ENCODE results near the gene CGRRF1. TPM values are rescaled to one million over a fixed set of nuclear protein-coding genes. Genes with fewer than 3 reads are reported as not detected.

The CGRRF1 gene, protein sequence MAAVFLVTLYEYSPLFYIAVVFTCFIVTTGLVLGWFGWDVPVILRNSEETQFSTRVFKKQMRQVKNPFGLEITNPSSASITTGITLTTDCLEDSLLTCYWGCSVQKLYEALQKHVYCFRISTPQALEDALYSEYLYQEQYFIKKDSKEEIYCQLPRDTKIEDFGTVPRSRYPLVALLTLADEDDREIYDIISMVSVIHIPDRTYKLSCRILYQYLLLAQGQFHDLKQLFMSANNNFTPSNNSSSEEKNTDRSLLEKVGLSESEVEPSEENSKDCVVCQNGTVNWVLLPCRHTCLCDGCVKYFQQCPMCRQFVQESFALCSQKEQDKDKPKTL
- 24.0 TPM for polyA plus RNA-seq

DNA sequence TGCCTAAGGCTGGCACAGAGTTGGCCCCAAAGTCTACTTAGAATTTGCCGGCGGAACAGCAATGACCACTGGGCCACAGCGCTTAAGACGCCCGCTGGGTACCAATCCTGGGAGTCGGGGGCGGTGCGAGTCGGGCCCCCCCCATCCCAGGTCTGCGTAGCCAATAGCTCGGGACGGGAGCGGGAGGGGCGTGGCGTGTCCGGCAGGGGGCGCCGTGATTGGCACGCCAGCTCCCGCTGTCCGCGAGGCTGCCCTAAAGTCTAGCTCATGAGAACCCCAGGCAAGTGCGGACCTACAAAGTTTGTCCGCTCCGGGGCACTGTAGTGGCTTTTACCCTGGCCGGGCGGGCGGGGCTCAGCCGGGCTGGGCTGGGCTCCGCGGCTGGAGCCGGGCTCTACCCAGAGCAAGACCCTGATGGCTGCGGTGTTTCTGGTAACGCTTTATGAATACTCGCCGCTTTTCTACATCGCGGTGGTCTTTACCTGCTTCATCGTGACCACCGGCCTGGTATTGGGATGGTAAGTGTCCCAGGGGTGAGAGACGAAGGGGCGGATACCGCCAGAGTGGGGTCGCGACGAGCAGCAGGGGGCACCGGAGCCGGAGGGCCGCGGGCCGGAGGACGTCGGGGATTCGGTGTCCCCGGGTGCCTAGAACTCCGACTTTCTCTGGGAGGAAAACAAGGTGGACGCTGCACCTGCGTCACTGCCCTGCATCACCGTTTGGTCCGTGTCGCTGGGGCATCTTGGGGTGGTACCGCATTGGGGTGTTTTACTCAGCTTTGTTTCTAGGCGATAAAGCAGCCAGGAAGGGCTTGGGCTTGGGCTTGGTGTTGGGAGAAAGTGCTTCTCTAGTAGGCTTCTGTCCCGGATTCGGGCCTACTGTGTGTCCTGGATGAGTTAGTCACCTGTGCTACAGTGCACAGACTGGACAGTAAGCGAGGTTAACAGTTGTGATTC is at the start of gene CGRRF1:
TSS of gene CGRRF1 (plus strand) at position 361 of the 956 bp plus-strand sequence. CDS start at position 415, 54 bp downstream.
- Mint-ChIP-seq H3K9me3 (peaks cover 0 to 2% (median 0%) of the 10 kb centered on the region in 3 donors), H3K4me1 (peaks cover 32 to 44% (median 38%) of the 10 kb centered on the region in 3 donors), H3K27ac (peak within 1 kb of the TSS; percentile 84 to 89 (median 85)), H3K36me3 (no peaks in the 10 kb centered on the region), H3K27me3 (no peaks in the 10 kb centered on the region), H3K4me3 (peak within 1 kb of the TSS; percentile 94 to 98 (median 96))

DNA sequence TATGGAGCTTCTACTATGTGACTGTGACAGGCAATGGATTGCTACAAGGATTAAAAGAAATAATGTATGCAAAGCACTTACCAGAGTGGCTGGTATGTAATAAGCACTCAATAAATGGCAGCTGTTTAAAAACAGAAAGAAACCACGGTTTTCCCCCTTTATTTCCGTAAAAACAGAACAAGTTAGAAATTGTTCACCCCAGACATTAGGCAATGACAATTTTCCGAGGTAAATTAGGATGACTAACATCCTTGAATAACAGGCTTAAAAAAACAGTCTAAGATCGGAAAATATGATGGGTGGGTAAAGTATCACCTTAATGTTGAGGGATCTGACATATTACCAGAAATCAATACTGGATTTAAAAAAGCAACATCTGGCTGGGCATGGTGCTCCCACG is 47.7 kb upstream of the CGRRF1 start:
- peaks cover 5% of the 10 kb centered on the region for H3K36me3 Mint-ChIP-seq
- H3K4me1 Mint-ChIP-seq = no peaks in the 10 kb centered on the region
- H3K27ac Mint-ChIP-seq = no peak overlapping the region
- H3K9me3 Mint-ChIP-seq = peaks cover 0 to 9% (median 4%) of the 10 kb centered on the region in 3 donors
- H3K27me3 Mint-ChIP-seq = peaks cover 3% of the 10 kb centered on the region
- H3K4me3 Mint-ChIP-seq = no peak overlapping the region

DNA sequence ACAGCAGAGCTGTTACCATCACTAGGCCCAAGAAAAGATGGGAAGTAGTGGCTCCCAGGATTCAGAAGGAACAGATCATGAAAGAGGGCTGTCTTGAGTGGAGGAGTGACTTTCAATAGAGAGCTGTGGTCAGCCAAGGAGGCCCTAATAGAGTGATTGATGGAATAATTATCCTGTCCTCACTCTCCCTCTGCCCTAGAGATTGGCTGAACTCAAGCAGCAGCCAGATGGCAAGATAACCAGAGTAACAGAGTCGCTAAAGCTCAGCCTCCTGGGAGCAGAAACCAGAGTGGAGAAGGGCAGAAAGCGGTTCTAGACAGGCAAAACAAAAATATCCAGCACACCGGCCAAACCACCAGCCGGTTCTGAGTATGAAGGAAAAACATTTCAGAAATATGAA is 44.1 kb upstream of the CGRRF1 start:
- H3K4me3 Mint-ChIP-seq = no peak overlapping the region
- H3K4me1 Mint-ChIP-seq = peaks cover 0 to 4% (median 0%) of the 10 kb centered on the region in 3 donors
- H3K27me3 Mint-ChIP-seq = peaks cover 3% of the 10 kb centered on the region
- H3K9me3 Mint-ChIP-seq = peaks cover 3 to 10% (median 5%) of the 10 kb centered on the region in 3 donors
- H3K36me3 Mint-ChIP-seq = peaks cover 5% of the 10 kb centered on the region
- peak overlapping the region in 1 of 3 donors; percentile 75 for H3K27ac Mint-ChIP-seq

DNA sequence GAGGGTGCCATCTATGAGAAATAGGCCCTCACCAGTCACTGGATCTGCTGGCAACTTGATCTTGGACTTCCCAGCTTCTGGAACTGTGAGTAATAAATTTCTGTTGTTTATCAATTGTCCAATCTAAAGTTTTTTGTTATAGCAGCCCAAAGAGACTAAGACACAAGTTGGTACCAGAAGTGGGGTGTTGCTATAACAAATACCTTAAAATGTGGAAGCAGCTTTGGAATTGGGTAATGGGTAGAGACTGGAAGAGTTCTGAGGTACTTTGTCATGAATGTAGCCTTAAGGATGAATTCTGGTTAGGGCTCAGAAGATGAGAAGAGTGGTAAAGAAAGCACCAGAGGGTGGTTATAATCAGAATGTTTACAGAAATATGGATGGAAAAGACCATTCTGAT is 42.4 kb upstream of the CGRRF1 start:
- Mint-ChIP-seq H3K4me3 (no peak overlapping the region), H3K27ac (no peak overlapping the region), H3K9me3 (peaks cover 3 to 10% (median 5%) of the 10 kb centered on the region in 3 donors), H3K4me1 (peaks cover 0 to 4% (median 2%) of the 10 kb centered on the region in 3 donors), H3K27me3 (peaks cover 3% of the 10 kb centered on the region), H3K36me3 (peaks cover 7% of the 10 kb centered on the region)

DNA sequence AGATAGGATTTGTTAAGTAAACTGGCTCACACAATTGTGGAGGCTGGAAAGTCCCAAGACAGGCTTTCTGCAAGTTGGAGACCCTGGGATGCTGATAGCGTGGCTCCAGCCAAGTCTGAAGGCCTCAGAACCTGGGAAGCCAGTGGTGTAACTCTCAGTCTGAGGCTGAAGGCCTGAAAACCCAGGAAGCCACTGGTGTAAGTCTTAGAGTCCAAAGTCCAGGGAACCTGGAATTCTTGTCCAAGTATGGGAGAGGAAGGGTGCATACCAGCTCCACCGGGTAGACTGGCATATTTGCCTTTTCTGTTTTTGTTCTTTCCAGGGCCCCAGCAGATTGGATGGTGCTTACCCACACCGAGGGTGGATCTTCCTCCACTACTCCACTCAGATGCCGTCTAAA is 39.0 kb upstream of the CGRRF1 start:
- H3K4me3 Mint-ChIP-seq = peak overlapping the region in 1 of 4 donors; percentile 28
- no peak overlapping the region for H3K27ac Mint-ChIP-seq
- H3K36me3 Mint-ChIP-seq = peaks cover 7% of the 10 kb centered on the region
- no peaks in the 10 kb centered on the region for H3K27me3 Mint-ChIP-seq
- peaks cover 2 to 4% (median 4%) of the 10 kb centered on the region in 3 donors for H3K4me1 Mint-ChIP-seq
- peaks cover 3 to 10% (median 4%) of the 10 kb centered on the region in 3 donors for H3K9me3 Mint-ChIP-seq

DNA sequence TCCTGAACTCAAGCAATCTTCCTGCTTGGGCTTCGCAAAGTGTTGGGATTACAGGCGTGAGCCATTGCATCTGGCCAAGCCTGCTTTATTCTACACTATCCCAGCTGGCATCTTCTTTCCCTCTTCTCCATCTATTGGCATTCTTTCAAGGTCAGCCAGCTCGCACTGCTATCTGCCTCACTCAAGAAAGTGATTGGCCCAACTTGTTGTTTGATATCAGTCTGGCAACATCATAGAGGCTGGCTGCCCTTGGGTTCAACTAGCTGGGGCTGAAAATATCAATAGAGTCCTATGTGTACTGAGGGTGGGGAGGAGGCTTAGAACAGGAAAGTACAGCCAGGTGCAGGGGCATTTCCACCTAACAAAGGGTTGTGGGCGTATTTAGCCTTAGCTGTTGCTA is 38.1 kb upstream of the CGRRF1 start:
- Mint-ChIP-seq H3K4me1 (peaks cover 5 to 8% (median 6%) of the 10 kb centered on the region in 3 donors), H3K9me3 (peaks cover 3 to 10% (median 4%) of the 10 kb centered on the region in 3 donors), H3K36me3 (peaks cover 11% of the 10 kb centered on the region), H3K27ac (peak overlapping the region in 1 of 3 donors; percentile 23), H3K4me3 (no peak overlapping the region), H3K27me3 (no peaks in the 10 kb centered on the region)

DNA sequence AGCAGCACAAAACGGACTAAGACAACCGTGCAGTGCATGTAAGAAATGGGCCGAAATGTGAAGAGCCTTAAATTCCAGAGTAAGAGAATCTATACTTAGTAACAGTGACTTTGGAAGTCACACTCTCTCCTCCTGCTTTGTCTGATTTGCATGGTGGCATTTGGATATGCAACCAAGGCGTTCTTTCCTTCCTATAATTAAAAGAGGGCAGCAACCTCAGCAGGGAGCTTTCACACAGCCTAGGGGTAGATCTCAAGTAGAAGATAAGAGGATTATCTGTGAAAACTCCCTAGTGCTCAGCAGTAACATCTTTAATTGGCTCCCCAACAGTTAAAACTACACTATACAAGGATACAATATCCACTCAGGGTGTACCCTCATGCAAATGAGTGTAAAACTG is 37.4 kb upstream of the CGRRF1 start:
- no peak overlapping the region for H3K4me3 Mint-ChIP-seq
- H3K27ac Mint-ChIP-seq = no peak overlapping the region
- H3K36me3 Mint-ChIP-seq = peaks cover 11% of the 10 kb centered on the region
- peaks cover 5 to 8% (median 6%) of the 10 kb centered on the region in 3 donors for H3K4me1 Mint-ChIP-seq
- H3K27me3 Mint-ChIP-seq = no peaks in the 10 kb centered on the region
- H3K9me3 Mint-ChIP-seq = peaks cover 3 to 8% (median 3%) of the 10 kb centered on the region in 3 donors

DNA sequence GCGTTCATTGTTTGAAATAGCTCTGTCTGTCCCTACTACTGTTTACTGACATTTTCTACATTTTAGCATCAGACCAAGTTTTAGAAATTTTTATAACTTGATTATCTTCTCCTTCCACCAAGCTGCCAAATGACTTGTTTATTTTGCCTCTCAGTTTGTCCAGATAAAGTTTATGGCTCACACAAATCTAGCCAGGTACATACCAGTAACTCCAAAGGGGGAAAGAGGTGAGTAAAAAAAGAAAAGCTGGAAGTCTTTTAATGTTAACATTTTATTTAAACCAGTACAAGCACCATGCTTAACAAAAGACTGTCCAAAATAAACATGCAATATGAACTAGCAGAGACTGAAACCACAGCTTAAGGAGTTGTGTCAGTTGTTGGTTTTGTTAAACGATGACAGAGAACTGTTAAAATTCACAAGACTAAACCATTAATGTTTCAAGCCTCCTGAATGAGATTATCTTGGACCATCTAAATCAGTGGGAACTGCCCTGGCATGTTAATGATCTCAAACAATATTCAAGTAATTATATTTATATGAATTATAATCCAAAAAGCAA is 35.4 kb upstream of the CGRRF1 start:
- Mint-ChIP-seq H3K27me3 (no peaks in the 10 kb centered on the region), H3K36me3 (peaks cover 9% of the 10 kb centered on the region), H3K27ac (no peak overlapping the region), H3K4me1 (peaks cover 5 to 8% (median 6%) of the 10 kb centered on the region in 3 donors), H3K4me3 (no peak overlapping the region), H3K9me3 (no peaks in the 10 kb centered on the region)

DNA sequence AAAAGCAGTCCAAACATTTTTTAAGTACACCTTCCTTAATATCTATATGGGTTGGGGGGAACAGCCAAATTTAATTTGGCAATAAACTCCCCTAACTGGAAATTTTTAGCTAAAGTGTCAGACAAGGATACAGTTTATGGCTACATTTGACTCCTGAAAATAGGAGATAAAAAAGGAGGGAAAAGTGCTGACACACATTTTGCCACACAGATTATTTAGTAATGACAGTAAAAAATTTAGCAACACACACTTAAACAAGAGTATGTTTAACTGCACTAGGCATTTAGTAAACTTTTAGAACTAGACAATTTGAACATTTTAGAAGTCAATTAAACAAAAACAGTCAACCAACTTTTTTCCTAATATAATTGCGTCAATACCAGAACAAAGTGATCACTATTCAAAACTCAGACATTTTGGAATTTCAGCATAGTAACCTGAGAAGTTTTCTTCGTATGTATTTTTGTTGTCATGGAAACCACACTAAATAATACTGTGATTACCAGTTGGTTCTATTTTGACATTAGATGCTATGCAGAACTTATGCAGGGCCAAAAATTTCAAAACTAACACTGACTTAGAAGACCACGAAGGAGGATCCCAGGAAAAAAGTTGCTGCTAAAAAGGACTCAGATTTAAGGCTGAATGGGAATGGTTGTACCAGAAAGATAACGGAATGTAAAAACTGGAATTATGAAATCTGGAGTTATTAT is 34.4 kb upstream of the CGRRF1 start:
- Mint-ChIP-seq H3K27ac (no peak overlapping the region), H3K36me3 (peaks cover 9% of the 10 kb centered on the region), H3K4me3 (no peak overlapping the region), H3K27me3 (no peaks in the 10 kb centered on the region), H3K9me3 (no peaks in the 10 kb centered on the region), H3K4me1 (peaks cover 4 to 6% (median 5%) of the 10 kb centered on the region in 3 donors)

DNA sequence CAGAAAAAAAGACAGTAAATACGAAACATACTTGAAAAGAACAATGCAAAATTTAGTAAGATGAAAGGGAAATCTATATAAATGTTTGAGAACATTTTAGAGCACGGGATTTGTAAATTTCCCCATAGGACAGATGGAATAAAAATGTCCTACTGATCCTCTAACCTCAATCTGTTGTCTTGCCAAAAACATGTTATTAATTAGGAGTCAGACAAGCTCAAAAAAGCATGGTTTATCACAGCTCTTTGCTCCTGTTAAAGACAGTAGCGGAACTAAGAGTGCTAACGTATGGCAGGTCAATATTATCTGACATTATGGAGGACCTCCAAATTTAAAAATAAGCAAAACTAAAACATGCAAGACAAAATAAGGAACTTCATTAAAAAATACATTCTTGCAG is 33.8 kb upstream of the CGRRF1 start:
- Mint-ChIP-seq H3K27ac (no peak overlapping the region), H3K4me1 (peaks cover 4 to 6% (median 5%) of the 10 kb centered on the region in 3 donors), H3K9me3 (no peaks in the 10 kb centered on the region), H3K36me3 (peaks cover 9% of the 10 kb centered on the region), H3K4me3 (no peak overlapping the region), H3K27me3 (no peaks in the 10 kb centered on the region)

DNA sequence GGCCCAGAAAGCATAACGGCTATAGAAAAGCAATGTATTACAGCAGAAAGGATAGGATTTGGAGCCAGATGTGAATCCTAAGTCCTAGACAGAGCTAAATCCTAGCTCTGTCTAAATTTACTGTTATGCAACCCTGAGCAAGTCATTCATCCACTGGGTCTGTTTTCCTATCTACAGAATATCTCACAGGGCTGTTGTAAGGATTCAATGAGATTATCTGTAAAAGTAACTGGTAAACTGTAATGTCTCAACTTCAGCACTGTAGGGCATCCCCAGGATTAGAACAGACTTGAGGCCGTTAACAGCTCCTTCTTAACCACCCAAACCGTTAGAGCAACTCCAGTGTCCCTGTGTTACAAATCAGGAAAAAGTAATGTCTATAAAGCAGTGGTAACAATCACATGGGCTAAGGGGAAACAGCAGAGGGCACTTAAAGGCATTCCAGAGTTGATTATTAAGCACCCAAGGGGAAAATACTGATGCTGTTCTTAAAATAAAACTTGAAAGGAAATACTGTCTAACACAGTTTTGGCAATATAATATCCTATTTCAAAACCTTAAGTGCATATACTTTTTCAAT is 31.0 kb upstream of the CGRRF1 start:
- H3K4me3 Mint-ChIP-seq = no peak overlapping the region
- H3K4me1 Mint-ChIP-seq = peaks cover 17 to 19% (median 19%) of the 10 kb centered on the region in 3 donors
- H3K27ac Mint-ChIP-seq = no peak overlapping the region
- H3K27me3 Mint-ChIP-seq = no peaks in the 10 kb centered on the region
- no peaks in the 10 kb centered on the region for H3K9me3 Mint-ChIP-seq
- peaks cover 9% of the 10 kb centered on the region for H3K36me3 Mint-ChIP-seq

DNA sequence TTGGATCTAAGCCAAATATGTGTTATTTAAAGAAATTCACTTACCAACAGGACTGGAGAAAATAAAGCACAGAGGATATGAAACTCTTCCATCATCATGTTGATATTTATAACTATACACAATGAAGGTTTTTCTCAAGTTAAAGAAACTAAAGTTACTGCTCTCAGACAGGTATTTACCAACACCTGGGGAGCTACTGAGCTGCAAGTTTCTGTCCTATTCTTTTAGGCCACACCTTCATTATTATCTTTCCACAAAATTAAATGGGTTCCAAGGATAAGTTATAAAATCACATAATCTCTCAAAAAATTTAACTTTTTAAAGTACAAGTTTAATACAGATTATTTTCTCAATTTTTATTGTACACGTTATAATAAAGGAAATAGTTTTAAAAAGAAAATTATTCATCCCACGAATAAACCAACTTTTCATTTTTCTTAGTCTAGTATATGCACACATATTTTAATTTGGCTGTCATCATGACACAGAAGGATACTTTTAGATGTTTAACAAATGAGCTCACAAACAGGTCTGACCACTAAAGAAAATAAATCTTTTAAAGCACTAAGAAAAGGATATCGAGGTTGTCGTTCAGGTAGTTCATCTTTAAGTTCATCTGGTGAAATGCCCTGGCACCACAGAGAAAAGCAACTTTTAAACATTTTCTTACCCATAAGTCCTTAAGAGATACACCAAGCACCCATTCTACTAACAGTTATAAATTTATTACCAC is 28.7 kb upstream of the CGRRF1 start:
- no peak overlapping the region for H3K27ac Mint-ChIP-seq
- H3K4me1 Mint-ChIP-seq = peaks cover 31 to 38% (median 34%) of the 10 kb centered on the region in 3 donors
- no peaks in the 10 kb centered on the region for H3K27me3 Mint-ChIP-seq
- peak overlapping the region in 1 of 4 donors; percentile 49 for H3K4me3 Mint-ChIP-seq
- H3K36me3 Mint-ChIP-seq = peaks cover 6% of the 10 kb centered on the region
- H3K9me3 Mint-ChIP-seq = no peaks in the 10 kb centered on the region

DNA sequence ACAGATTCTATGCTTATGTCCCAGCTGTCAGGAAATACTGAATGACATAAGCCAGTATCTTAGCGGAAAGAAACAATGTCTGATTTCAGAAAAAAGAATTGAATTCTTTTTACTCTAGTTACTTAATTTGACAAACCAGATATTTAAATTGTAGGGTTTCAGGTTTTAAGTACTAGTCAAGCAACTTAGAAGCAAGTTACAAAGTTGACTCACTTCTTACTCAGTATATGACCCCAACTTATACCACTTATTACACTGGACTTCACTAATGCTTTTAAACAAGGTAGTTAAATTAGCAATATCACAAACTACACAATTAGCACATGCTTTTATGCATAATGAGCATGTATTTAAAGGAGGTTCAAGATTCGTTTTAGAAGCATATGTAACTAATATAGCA is 28.0 kb upstream of the CGRRF1 start:
- H3K27me3 Mint-ChIP-seq = no peaks in the 10 kb centered on the region
- peaks cover 3% of the 10 kb centered on the region for H3K36me3 Mint-ChIP-seq
- H3K4me3 Mint-ChIP-seq = no peak overlapping the region
- peaks cover 35 to 42% (median 41%) of the 10 kb centered on the region in 3 donors for H3K4me1 Mint-ChIP-seq
- no peak overlapping the region for H3K27ac Mint-ChIP-seq
- H3K9me3 Mint-ChIP-seq = no peaks in the 10 kb centered on the region
